ENCODE data around the gene LGALS7.

The LGALS7 gene

DNA sequence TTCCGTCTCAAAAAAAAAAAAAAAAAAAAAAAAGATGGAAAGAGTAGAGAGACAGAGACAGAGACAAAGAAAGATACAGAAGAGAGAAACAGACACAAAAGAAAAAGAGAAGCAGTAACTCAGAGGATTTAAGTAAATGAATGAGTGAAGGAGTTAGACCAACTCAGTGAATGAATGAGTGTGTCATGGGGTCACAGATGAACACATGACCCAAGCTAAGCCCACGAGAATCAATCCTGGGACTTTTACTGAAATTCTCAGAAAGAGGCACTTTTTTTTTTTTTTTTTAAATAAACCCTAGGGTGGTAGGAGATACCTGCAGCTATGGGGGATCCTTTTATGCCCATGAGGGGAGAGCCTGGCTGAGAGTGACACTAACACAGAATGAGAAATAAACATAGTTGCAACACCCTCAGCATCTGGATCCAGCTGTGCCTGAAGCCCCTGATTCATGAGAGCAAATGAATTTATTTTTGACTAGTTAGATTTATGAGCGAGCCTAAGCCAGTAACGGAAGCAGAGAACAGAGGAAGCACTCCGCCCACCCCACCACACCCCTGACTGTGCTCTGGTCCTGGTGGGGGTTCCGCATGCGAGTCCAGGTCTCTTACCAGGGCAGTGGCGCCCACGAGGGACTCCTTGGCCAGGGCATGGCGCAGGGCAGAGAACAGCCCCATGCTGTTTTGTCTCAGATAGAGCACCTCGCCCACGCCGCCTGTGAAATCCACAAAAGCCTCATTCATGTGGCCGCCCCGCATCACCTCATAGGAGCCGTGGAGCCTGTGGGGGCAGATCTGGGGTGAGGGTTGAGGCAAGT lies 33.7 kb downstream of the LGALS7 start:
- no peaks in the 10 kb centered on the region for H3K27me3 ChIP-seq (ENCODE audit: insufficient read depth, low read length)
- H3K9me2 ChIP-seq (ENCODE audit: low read depth, low read length) = no peaks in the 10 kb centered on the region
- H3K36me3 ChIP-seq (ENCODE audit: insufficient read depth, low read length) = no peaks in the 10 kb centered on the region
- H3K4me1 ChIP-seq (ENCODE audit: insufficient read depth, low read length, severe bottlenecking) = peaks cover 17% of the 10 kb centered on the region
- no peak overlapping the region for H3K4me3 ChIP-seq (ENCODE audit: low read depth, low read length, poor library complexity, severe bottlenecking)
- H3K27ac ChIP-seq (ENCODE audit: low read depth, low read length, poor library complexity, severe bottlenecking) = no peak overlapping the region
- no peaks in the 10 kb centered on the region for H3K9me3 ChIP-seq (ENCODE audit: low read length)
- no peak for TF ChIP-seq EZH2 (IDR thresholded peaks at IDR 0.05; ENCODE audit: borderline replicate concordance, low read length)
- no peaks in the 10 kb centered on the region for H3F3A ChIP-seq (ENCODE audit: insufficient read depth, low read length)
- no peak overlapping the region for H3K4me2 ChIP-seq (ENCODE audit: low read length)
- H2AFZ ChIP-seq (ENCODE audit: low read length) = no peak overlapping the region
- H3K9ac ChIP-seq (ENCODE audit: low read length) = no peak overlapping the region
- no peaks in the 10 kb centered on the region for H3K79me2 ChIP-seq (ENCODE audit: insufficient read depth, low read length)
- no peaks in the 10 kb centered on the region for H4K20me1 ChIP-seq (ENCODE audit: insufficient read depth, low read length)

DNA sequence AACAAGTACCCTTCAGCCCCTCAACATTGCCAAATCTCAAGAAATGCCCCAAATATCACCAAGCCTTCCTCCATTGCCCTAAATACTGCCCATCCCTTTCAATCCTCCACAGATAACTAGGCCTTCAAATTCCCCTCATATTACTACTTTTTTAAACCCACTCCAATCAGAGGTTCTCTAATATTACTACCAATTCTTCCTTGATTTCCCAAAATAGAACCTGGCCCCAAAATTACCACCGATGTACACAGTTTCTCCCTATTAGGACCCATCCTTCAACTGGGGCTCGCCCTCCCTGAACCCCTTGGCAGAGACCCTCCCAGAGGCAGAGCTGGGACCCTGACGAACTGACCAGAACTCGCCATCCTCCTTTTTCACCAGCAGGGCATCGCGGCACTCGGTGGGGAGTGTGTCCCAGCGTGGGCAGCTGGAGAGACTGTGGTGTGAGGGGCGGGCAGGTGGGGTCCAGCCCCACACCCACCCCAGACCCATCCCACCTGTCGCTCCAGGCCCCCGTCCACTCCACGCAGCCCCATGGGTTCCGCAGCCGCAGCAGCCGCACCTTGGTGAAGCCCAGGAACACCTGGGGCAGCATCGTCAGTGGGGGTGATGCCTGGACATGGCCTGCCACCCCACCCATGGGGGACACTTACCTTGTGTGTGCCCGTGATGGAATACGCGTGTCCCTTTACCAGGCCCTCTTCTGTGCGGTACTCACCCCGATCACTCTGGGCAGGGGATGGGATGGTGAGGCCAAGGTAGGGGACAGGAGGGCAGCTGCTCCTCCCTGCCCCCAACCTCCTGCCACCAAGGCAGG lies 35.2 kb downstream of the LGALS7 start:
- H3K4me1 ChIP-seq (ENCODE audit: insufficient read depth, low read length, severe bottlenecking) = peaks cover 26% of the 10 kb centered on the region
- H3K9me3 ChIP-seq (ENCODE audit: low read length) = no peaks in the 10 kb centered on the region
- no peaks in the 10 kb centered on the region for H3F3A ChIP-seq (ENCODE audit: insufficient read depth, low read length)
- H3K36me3 ChIP-seq (ENCODE audit: insufficient read depth, low read length) = no peaks in the 10 kb centered on the region
- H3K4me2 ChIP-seq (ENCODE audit: low read length) = no peak overlapping the region
- no peak overlapping the region for H3K4me3 ChIP-seq (ENCODE audit: low read depth, low read length, poor library complexity, severe bottlenecking)
- TF ChIP-seq EZH2 (IDR thresholded peaks at IDR 0.05; ENCODE audit: borderline replicate concordance, low read length) = no peak
- TF ChIP-seq, protein P1, sequence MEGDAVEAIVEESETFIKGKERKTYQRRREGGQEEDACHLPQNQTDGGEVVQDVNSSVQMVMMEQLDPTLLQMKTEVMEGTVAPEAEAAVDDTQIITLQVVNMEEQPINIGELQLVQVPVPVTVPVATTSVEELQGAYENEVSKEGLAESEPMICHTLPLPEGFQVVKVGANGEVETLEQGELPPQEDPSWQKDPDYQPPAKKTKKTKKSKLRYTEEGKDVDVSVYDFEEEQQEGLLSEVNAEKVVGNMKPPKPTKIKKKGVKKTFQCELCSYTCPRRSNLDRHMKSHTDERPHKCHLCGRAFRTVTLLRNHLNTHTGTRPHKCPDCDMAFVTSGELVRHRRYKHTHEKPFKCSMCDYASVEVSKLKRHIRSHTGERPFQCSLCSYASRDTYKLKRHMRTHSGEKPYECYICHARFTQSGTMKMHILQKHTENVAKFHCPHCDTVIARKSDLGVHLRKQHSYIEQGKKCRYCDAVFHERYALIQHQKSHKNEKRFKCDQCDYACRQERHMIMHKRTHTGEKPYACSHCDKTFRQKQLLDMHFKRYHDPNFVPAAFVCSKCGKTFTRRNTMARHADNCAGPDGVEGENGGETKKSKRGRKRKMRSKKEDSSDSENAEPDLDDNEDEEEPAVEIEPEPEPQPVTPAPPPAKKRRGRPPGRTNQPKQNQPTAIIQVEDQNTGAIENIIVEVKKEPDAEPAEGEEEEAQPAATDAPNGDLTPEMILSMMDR (IDR thresholded peaks at IDR 0.05; ENCODE audit: low read length) = no peak
- no peaks in the 10 kb centered on the region for H3K9me2 ChIP-seq (ENCODE audit: low read depth, low read length)
- H3K27ac ChIP-seq (ENCODE audit: low read depth, low read length, poor library complexity, severe bottlenecking) = no peak overlapping the region
- H4K20me1 ChIP-seq (ENCODE audit: insufficient read depth, low read length) = no peaks in the 10 kb centered on the region
- no peak overlapping the region for H3K9ac ChIP-seq (ENCODE audit: low read length)
- no peaks in the 10 kb centered on the region for H3K79me2 ChIP-seq (ENCODE audit: insufficient read depth, low read length)
- no peak overlapping the region for H2AFZ ChIP-seq (ENCODE audit: low read length)
- no peaks in the 10 kb centered on the region for H3K27me3 ChIP-seq (ENCODE audit: insufficient read depth, low read length)

DNA sequence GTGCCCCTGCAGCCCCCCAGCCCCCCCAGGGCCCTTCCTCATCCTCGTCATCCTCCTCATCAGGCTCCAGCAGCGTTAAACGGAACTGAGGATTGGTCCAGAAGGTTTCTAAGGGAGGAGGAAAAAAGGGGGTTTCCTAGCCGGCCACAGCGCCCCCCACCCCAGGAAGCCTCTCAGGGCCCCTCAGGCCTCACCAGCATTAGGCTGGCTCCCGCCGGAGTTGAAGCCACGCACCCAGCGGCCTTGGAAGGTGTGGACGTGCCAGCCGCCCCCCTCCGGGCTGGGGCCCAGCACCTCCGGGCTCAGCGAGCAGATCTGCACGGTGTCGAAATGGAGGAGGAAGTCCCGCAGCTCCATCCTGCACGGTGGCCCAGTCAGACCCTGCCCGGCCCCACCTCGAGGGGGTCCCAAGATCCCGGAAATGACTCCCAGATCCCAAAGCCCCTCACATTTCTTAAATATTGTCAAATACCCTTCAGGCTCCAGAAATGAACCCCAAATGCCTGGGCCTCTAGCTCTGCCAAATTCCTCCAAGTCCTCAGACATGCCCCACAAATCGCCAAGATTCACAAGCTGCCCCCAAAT lies 35.9 kb downstream of the LGALS7 start:
- Histone ChIP-seq H3K27ac (ENCODE audit: low read depth, low read length, poor library complexity, severe bottlenecking) (no peak overlapping the region), H3K9me2 (ENCODE audit: low read depth, low read length) (no peaks in the 10 kb centered on the region), H3K4me3 (ENCODE audit: low read depth, low read length, poor library complexity, severe bottlenecking) (peak overlapping the region; percentile 33), H3K79me2 (ENCODE audit: insufficient read depth, low read length) (no peaks in the 10 kb centered on the region), H3K36me3 (ENCODE audit: insufficient read depth, low read length) (no peaks in the 10 kb centered on the region), H2AFZ (ENCODE audit: low read length) (no peak overlapping the region), H3K9me3 (ENCODE audit: low read length) (no peaks in the 10 kb centered on the region), H4K20me1 (ENCODE audit: insufficient read depth, low read length) (no peaks in the 10 kb centered on the region), H3K4me2 (ENCODE audit: low read length) (peak overlapping the region; percentile 35; the same call in 1 of the 2 replicates), H3K4me1 (ENCODE audit: insufficient read depth, low read length, severe bottlenecking) (peaks cover 26% of the 10 kb centered on the region), H3K27me3 (ENCODE audit: insufficient read depth, low read length) (no peaks in the 10 kb centered on the region), H3K9ac (ENCODE audit: low read length) (no peak overlapping the region), H3F3A (ENCODE audit: insufficient read depth, low read length) (no peaks in the 10 kb centered on the region)
- TF ChIP-seq, protein P1 (IDR thresholded peaks at IDR 0.05; ENCODE audit: low read length) = no peak
- TF ChIP-seq EZH2 (IDR thresholded peaks at IDR 0.05; ENCODE audit: borderline replicate concordance, low read length) = no peak

All from OCI-LY1 (cell line).